ENCODE data around the gene CHRM5. TPM values are rescaled to one million over a fixed set of nuclear protein-coding genes. Genes with fewer than 3 reads are reported as not detected.

Gene CHRM5
- total RNA-seq, 4 donors from 2014 or later, result not detected

DNA sequence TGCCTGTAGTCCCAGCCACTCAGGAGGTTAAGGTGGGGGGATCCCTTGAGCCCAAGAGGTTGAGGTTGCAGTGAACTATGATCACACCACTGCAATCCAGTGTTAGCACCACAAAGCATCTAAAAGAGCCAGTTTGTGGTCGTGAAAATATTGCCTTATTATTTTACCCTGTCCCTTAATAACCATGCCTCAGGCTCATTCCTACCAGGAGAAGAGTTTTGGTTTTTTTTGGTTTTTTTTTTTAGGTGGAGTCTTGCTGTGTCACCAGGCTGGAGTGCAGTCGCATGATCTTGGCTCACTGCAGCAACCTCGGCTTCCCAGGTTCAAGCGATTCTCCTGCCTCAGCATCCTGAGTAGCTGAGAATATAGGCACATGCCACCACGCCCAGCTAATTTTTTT is 88.6 kb downstream of the CHRM5 start:
- no peaks in the 10 kb centered on the region for H3K4me1 ChIP-seq
- no peaks in the 10 kb centered on the region for H3K27me3 ChIP-seq
- H3K27ac ChIP-seq, result no peak overlapping the region
- H3K36me3 ChIP-seq, result no peaks in the 10 kb centered on the region
- no peak for TF ChIP-seq POLR2A (IDR thresholded peaks at IDR 0.05)
- TF ChIP-seq POLR2AphosphoS5 (IDR thresholded peaks at IDR 0.05), result no peak
- no peak for TF ChIP-seq EP300 (IDR thresholded peaks at IDR 0.05)
- TF ChIP-seq CTCF (IDR thresholded peaks at IDR 0.05), result no peak
- DNase-seq (ENCODE audit: low spot score in 2 of 2), result no peak
- 48% methylated on average over 5 of the region's 5 CpGs for WGBS
- H3K4me3 ChIP-seq, result no peak overlapping the region
- no peaks in the 10 kb centered on the region for H3K9me3 ChIP-seq

DNA sequence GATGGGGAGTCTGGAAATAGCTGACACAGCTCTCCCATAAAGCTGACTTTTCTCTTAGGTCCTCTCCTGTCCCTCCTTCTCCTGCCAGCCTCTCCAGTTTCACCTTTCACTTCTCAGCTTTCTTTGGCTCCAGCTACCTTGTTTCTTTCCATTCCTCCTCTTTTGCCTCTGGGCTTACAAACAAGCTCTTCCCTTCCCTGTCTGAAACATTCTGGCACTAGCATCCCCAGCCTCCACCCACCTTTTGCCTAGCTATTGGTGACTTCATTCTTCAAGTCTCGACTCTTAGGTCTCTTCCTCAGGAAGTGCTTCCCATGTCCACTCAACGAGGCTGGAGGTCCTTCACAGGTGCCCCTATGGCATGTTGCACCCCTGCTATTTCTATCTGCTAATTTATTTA is 91.2 kb downstream of the CHRM5 start:
- WGBS, result 33% methylated on average over 2 of the region's 2 CpGs
- Histone ChIP-seq H3K27me3 (no peaks in the 10 kb centered on the region), H3K36me3 (no peaks in the 10 kb centered on the region), H3K4me3 (no peak overlapping the region), H3K4me1 (no peaks in the 10 kb centered on the region), H3K27ac (no peak overlapping the region), H3K9me3 (no peaks in the 10 kb centered on the region)
- TF ChIP-seq POLR2AphosphoS5 (IDR thresholded peaks at IDR 0.05) (no peak), EP300 (IDR thresholded peaks at IDR 0.05) (no peak), CTCF (IDR thresholded peaks at IDR 0.05) (no peak), POLR2A (IDR thresholded peaks at IDR 0.05) (no peak)
- DNase-seq (ENCODE audit: low spot score in 2 of 2), result no peak

DNA sequence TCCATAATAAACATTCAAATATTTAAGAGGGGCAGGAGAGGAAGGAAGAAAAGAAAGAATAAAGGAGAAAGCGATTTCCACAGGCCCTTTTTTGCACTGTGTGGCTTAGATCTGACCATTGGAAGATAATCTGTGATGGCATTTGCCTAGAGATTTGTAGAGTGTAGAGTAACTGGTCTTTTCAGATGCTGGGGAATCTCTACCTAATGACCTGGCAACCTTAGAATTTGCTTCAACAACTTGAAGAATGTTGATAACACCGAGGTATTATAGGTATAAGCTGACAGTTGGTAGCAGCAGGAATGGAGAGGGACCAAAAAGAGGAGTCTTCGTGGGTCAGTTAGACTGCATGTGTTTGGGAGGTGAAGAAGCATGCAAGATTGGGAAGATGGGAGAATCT is 91.6 kb downstream of the CHRM5 start:
- peaks cover 2% of the 10 kb centered on the region for H3K4me1 ChIP-seq
- H3K27me3 ChIP-seq, result no peaks in the 10 kb centered on the region
- 69% methylated on average over 3 of the region's 3 CpGs for WGBS
- no peak overlapping the region for H3K27ac ChIP-seq
- no peak for DNase-seq (ENCODE audit: low spot score in 2 of 2)
- no peak overlapping the region for H3K4me3 ChIP-seq
- no peak for TF ChIP-seq POLR2A (IDR thresholded peaks at IDR 0.05)
- TF ChIP-seq POLR2AphosphoS5 (IDR thresholded peaks at IDR 0.05), result no peak
- TF ChIP-seq EP300 (IDR thresholded peaks at IDR 0.05), result no peak
- no peak for TF ChIP-seq CTCF (IDR thresholded peaks at IDR 0.05)
- no peaks in the 10 kb centered on the region for H3K36me3 ChIP-seq
- H3K9me3 ChIP-seq, result no peaks in the 10 kb centered on the region

GRCh38 chr15:34064438-34064837 is 96.1 kb downstream of the CHRM5 start:
- TF ChIP-seq CTCF (IDR thresholded peaks at IDR 0.05) (no peak), EP300 (IDR thresholded peaks at IDR 0.05) (no peak), POLR2AphosphoS5 (IDR thresholded peaks at IDR 0.05) (no peak), POLR2A (IDR thresholded peaks at IDR 0.05) (no peak)
- WGBS, result 6% methylated on average over 1 of the region's 1 CpG
- H3K36me3 ChIP-seq, result no peaks in the 10 kb centered on the region
- H3K9me3 ChIP-seq, result no peaks in the 10 kb centered on the region
- no peaks in the 10 kb centered on the region for H3K27me3 ChIP-seq
- H3K27ac ChIP-seq, result no peak overlapping the region
- DNase-seq (ENCODE audit: low spot score in 2 of 2), result no peak
- H3K4me3 ChIP-seq, result no peak overlapping the region
- H3K4me1 ChIP-seq, result peaks cover 22% of the 10 kb centered on the region

DNA sequence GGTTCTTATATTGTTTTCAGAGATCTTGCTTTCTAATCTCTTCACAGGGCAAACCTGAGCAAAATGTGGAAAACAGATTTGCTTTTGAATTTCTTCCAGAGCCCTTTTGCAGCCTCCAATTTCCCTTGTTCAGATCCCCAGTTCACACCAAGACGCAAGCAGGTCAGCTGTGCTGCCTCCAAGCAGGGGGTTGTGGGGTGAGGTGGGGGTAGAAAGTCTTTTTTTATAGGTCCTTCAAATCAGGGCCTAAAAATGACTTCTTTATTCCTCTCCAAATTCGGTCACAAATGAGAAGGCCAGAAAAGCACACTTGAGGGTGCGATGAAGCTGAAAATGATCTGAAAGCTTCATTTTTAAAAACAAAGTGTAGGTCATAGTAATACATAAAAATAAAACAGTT is 97.0 kb downstream of the CHRM5 start:
- Histone ChIP-seq H3K27me3 (no peaks in the 10 kb centered on the region), H3K36me3 (no peaks in the 10 kb centered on the region), H3K4me1 (peaks cover 22% of the 10 kb centered on the region), H3K27ac (peak overlapping the region; percentile 48), H3K9me3 (no peaks in the 10 kb centered on the region), H3K4me3 (no peak overlapping the region)
- TF ChIP-seq POLR2AphosphoS5 (IDR thresholded peaks at IDR 0.05) (no peak), CTCF (IDR thresholded peaks at IDR 0.05) (no peak), POLR2A (IDR thresholded peaks at IDR 0.05) (no peak), EP300 (IDR thresholded peaks at IDR 0.05) (no peak)
- no peak for DNase-seq (ENCODE audit: low spot score in 2 of 2)
- 74% methylated on average over 3 of the region's 3 CpGs for WGBS
